Thyroid gland (tissue), 4 donors: ENCODE data around the gene HTR4.

ENCODE experiments used
- CTCF ChIP-seq, 6 experiments: fragments of 200-600 bp in 3 of 6; fragments of 450-650 bp in 3 of 6; sonication (generic) in 3 of 6; IDR thresholded peaks; one replicate each; pipeline ENCODE4 v1.5.1; 2016 to 2019; ENCODE audit warnings: antibody characterized with exemption in 6 of 6, mild to moderate bottlenecking in 2 of 6, inconsistent platforms in 1 of 6, moderate library complexity in 1 of 6
- POLR2A ChIP-seq, 2 donors: fragments of 450-650 bp; IDR thresholded peaks; one replicate each; pipeline ENCODE4 v1.6.1; 2017; ENCODE audit warnings: antibody characterized with exemption in 2 of 2, mild to moderate bottlenecking in 2 of 2, moderate library complexity in 1 of 2

- no peak for TF ChIP-seq POLR2A (IDR thresholded peaks at IDR 0.05)
- TF ChIP-seq CTCF (IDR thresholded peaks at IDR 0.05) = no peak
These were observed 2.8 kb downstream of the HTR4 start for GRCh38 chr5:148651528-148651927.
